HG02981 (cell line): ENCODE measurements around the gene MYL2.

Experiments
- ATAC-seq: cut with Tn5 transposase; IDR thresholded peaks from one replicate; pipeline ENCODE4 v1.9.1; 2021; ENCODE audit warnings: mild to moderate bottlenecking, moderate library complexity; ENCODE audit not compliant: unreplicated experiment

The MYL2 gene

DNA sequence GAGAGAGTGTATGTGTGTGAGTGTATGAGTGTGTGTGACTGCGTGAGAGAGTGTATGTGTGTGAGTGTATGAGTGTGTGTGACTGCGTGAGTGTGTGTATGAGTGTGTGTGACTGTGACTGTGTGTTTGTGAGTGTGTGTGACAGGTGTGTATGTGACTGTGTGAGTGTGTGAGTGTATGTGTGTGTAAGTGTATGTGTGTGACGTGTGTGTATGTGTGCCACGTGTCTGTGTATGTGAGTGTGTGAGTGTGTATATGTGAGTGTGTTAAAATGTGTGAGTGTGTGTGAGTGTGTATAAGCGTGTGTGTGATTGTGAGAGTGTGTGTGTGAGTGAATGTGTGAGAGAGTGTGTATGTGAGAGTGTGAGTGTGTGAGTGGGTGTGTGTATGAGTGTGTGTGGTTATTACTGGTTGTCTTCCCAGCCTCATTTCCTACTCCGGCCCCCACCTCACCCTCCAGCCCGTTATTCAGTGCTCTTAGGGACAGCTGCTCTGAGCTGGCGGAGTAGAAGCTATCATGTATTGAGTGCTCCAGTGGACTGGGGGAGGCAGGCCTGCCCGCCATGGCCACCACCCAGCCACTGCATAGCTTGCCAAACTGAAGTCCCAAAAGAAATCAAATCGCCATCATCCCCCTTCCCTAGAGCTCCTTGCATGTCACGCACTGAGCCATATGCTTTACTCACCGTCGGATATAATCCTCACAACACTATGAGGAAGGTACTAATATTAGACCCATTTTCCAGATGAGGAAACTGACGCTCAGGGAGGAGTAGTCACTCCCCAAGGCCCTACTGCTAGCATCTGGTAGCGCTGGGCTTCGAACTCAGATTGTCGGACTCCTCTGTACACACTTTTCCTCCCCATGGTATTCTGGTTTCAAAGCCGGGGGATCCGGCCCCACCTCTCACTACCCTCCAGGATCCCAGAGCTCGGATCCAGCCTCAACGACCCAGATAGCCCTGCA lies 10.3 kb upstream of the MYL2 start:
- no peak for ATAC-seq

DNA sequence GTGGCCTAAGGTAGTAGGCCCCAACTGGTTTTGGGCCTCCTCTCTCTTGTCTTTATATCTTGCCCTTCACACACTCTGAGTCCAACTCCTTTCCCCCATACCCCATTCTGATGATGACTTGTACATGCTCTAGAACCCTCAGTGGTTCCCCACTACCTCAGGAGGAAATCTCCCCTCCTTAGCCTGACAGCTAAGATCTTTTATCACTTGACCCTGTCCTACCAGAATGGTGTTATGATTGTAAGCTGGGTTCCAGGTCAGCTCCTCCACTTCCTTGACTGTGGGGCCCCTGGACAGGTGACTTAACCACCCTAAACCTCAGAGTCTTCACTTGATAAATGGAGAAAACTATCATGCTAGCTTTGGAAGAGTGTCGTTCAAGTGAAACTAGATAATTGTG lies 9.4 kb upstream of the MYL2 start:
- no peak for ATAC-seq

DNA sequence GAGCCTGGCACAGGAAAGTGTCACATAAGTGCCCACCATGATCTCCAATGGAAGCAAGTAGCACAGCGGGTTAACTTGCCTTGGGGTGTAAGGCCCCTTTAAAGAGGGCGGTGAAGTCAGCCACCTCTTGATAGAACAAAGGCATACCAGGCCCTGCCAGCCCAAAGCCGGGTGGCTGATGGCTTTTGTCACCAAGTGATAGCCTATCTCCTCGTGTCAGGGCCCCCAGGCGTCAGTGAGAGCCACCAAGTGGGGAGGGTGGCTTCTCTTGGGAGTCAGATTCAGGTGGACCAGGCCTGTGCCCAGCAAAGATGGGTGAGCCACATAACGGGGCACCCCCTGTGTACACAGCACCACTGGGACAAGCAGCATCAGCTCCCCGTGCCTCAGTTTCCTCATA lies 8.3 kb upstream of the MYL2 start:
- no peak for ATAC-seq

- no peak for ATAC-seq
Measured at GRCh38 chr12:110927546-110927945, 7.2 kb upstream of the MYL2 start.

DNA sequence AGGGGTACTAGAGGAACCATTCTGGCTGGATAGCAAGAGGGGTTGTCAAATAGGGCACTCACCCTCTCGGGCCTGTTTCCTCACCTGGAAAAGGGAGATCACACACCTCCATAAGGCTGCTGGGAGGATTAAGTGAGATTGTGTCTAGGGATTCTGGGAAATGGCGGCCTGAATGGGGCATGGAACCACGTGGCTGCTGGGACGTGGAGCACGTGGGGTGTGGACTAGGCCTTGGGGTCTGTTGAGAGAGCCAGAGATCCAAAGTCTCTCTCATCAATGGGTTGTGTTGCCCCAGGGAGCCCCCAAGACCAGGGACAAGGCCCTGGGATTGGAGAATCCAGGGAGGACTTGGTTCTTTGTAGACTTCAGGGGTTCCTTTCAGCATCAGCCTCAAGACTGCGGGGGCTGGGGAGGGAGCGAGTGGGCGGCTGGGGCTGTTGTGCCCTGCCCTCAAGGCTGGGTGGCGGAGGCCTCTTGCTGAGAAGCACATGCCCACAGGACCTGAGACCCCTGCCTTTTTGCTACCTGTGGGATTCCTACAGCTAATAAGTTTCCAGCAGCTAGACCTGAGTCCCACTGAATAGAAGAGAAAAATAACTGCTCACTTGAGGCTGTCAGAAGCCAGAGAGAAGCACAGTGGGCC lies 3.4 kb upstream of the MYL2 start:
- ATAC-seq, result no peak

DNA sequence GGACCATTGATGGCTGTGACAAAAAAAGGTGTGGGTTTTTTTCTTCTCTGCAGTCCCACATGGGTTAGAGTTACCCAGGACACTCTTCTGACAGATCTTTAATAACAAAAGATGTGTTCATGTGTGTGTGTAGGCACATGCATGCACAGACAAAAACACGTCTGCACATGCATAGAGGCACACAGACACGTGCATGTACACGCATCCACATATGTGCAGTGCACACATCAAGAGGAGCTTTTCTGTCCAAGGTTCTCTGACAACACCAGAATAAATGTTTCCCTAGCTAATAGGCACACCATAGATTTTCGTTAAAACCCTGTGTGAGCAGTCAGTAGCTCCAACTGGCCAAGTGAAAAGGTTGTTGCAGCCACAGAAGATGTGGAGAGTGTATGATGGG lies 2.8 kb upstream of the MYL2 start:
- no peak for ATAC-seq

DNA sequence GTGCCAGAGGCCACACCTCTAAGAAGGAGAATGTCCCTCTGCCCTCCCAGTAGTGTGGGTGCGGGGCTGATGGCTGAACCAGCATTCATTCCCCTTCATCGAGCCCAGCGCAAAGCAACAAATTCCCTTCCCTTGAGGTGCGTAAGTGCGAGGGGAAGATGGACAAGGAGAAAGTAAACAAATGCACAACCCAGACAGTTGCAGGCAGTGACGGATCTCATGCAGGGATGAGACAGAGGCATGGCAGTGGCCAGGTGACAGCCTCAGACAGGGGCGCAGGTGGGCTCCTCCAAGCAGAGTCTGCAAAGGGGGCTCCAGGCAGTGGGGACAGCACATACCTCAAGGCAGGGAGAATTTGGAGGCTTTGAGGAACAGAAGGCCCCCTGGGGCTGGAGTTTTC lies 2.3 kb upstream of the MYL2 start:
- no peak for ATAC-seq

GRCh38 chr12:110921262-110921661 lies 883 bp upstream of the MYL2 start:
- no peak for ATAC-seq

DNA sequence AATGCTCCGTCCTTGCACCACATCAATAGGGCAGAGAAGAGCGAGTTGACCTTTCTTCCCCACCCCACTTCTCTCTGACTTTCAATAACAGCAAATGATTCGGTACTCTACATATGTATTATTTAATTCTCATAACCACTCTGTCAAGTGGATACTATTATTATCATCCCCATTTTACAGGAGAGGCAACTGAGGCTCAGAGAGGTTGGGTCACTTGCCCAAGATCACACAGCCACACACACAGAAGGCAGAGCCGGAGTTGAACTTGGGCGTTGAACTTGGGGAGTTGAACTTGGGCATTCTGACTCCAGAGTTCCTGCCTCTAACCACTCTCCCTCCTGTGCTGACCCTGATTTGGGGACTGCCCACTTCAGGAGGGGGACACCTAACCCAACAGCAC lies 659 bp downstream of the MYL2 start:
- no peak for ATAC-seq

DNA sequence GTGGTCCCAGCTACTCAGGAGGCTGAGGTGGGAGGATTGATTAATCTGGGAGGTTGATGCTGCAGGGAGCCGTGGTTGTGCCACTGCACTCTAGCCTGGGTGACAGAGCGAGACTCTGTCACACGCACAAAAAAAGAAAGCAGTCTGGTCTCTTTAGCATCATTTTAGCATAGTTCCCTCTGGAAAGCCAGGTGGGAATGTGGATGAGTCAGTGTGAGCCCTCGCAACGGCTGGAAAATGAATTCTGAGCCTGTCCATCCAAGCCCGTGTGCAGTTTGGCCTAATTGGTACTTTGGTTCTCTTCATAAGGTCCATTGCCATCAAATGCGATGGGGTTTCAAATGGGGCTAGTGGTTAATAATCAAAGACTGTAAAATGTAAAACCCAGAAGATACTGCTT lies 2.4 kb downstream of the MYL2 start:
- ATAC-seq, result no peak

- ATAC-seq, result no peak
Measured at GRCh38 chr12:110917467-110917866, 2.9 kb downstream of the MYL2 start.

DNA sequence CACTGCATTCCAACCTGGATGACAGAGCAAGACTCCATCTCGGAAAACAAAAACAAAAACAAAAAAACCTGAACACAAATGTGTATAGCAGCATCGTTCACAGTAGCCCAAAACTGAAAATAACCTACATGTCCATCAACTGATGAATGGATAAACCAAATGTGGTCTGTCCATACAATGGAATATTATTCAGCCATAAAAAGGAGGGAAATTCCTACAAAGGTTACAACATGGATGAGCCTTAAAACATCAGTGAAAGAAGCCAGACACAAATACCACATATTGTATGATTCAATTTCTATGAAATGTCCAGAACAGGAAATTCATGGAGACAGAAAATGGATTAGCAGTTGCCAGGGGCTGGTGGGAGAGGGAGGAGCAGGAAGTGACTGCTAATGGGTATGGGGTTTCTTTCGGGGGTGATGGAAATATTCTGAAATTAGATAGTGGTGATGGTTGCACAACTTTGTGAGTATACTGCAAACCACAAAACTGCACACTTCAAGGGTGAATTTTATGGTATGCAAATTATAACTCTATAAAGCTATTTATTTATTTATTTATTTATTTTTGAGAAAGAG lies 4.0 kb downstream of the MYL2 start:
- ATAC-seq, result no peak

- ATAC-seq, result peak; percentile 98
Measured at GRCh38 chr12:110913119-110914056, 7.0 kb downstream of the MYL2 start.

- ATAC-seq, result no peak
Measured at GRCh38 chr12:110912263-110912662, 8.1 kb downstream of the MYL2 start.

DNA sequence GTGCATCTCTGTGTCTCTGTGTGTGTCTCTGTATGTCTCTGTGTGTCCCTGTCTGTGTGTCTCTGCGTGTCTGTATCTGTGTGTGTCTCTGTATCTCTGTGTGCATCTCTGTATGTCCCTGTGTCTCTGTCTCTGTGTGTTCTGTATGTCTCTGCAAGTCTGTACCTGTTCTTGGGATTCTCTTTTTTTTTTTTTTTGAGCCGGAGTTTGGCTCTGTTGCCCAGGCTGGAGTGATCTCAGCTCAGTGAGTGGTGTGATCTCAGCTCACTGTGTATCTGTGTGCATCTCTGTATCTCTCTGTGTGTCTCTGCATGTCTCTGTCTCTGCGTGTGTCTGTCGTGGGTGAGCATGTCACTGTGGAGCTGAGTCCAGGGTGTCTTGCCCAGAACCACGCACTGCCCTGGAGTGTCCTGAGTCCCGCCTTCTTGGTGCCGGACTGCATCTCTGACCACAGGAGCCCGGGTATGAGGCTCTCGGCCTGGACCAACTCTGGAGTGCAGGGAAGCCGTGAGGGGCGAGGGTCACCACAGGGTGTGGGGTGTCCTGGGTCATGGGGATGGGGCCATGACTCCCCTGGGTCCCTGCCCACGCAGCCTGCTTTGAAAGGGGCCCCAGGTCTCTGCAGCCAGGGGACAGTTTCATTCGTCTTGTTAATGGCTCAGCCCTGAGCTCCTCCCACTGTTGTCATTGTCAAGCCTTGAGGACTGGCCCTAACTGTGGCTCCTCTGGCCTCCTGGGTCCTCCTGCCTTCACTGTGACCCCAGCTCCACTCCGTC lies 11.8 kb downstream of the MYL2 start:
- ATAC-seq, result no peak

GRCh38 chr12:110907583-110907982 lies 12.8 kb downstream of the MYL2 start:
- no peak for ATAC-seq

- no peak for ATAC-seq
Measured at GRCh38 chr12:110906985-110907384, 13.4 kb downstream of the MYL2 start.

DNA sequence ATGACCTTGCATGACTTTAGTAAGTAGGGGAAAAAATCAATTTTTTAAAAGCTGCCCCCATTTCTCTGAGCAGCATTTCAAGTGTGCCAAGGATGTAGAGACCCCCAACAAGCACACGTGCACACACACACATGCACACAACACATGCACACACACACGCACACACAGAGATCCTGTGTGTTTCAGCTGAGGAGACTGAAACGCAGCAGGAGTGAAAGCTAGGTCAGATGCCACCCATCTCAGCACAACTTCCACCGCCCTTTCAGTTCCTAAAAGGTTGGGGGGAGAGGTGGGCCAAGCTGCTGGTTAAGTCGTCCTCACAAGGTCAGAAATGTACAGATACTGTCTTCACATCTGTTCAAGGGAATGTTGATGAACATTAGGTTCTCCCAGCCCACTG lies 13.9 kb downstream of the MYL2 start:
- ATAC-seq, result no peak

GRCh38 chr12:110906083-110906482 lies 14.3 kb downstream of the MYL2 start:
- no peak for ATAC-seq

GRCh38 chr12:110903511-110903910 lies 16.9 kb downstream of the MYL2 start:
- no peak for ATAC-seq
